HL-60 (cell line): ENCODE measurements around the gene PHC2.

Source experiments
- TF ChIP-seq, protein P1 (sequence below): IDR thresholded peaks from one replicate; pipeline ENCODE4 v1.5.1; 2011; ENCODE audit warnings: low read length, control low read depth, inconsistent platforms; ENCODE audit not compliant: insufficient read depth
- TF ChIP-seq, protein P2 (sequence below): IDR thresholded peaks from 2 replicates; pipeline ENCODE4 v1.6.1; 2012; ENCODE audit warnings: low read depth; ENCODE audit not compliant: insufficient replicate concordance

DNA sequence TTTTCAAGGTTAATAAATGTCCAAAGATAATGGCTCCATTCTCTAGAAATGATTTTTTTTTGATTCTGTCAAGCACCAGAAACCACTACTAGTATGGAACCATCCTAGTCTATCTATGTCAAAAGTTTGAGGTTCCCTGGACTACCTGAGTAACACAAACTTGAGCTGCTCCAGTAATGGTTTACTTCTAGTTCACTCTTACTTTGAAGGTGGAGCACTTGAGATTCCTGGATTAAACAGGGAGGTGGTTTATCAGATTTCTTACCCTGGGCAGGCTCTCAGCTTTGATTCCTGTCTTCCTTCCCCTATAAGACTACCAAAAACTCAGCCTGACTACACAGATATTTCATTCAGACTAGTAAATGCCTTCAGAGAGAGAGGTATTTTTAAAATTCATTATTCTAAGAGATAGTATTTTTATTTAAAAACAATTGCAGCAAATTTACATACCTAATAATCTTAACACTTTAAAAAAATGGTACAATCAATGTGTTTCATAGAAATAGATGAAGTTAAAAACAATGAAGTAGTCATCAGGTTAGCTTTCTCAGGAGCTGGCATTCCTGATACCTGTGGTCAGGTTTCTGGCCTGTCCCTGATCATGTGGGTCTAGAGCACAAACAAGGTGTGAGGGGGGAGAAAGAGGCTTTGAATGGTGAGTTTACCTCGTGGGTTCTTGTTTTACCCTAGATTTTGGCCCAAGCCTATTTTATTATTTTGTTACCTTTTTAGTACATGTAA is 23.4 kb downstream of the PHC2 start:
- TF ChIP-seq, protein P1, sequence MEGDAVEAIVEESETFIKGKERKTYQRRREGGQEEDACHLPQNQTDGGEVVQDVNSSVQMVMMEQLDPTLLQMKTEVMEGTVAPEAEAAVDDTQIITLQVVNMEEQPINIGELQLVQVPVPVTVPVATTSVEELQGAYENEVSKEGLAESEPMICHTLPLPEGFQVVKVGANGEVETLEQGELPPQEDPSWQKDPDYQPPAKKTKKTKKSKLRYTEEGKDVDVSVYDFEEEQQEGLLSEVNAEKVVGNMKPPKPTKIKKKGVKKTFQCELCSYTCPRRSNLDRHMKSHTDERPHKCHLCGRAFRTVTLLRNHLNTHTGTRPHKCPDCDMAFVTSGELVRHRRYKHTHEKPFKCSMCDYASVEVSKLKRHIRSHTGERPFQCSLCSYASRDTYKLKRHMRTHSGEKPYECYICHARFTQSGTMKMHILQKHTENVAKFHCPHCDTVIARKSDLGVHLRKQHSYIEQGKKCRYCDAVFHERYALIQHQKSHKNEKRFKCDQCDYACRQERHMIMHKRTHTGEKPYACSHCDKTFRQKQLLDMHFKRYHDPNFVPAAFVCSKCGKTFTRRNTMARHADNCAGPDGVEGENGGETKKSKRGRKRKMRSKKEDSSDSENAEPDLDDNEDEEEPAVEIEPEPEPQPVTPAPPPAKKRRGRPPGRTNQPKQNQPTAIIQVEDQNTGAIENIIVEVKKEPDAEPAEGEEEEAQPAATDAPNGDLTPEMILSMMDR = no peak
- TF ChIP-seq, protein P2, sequence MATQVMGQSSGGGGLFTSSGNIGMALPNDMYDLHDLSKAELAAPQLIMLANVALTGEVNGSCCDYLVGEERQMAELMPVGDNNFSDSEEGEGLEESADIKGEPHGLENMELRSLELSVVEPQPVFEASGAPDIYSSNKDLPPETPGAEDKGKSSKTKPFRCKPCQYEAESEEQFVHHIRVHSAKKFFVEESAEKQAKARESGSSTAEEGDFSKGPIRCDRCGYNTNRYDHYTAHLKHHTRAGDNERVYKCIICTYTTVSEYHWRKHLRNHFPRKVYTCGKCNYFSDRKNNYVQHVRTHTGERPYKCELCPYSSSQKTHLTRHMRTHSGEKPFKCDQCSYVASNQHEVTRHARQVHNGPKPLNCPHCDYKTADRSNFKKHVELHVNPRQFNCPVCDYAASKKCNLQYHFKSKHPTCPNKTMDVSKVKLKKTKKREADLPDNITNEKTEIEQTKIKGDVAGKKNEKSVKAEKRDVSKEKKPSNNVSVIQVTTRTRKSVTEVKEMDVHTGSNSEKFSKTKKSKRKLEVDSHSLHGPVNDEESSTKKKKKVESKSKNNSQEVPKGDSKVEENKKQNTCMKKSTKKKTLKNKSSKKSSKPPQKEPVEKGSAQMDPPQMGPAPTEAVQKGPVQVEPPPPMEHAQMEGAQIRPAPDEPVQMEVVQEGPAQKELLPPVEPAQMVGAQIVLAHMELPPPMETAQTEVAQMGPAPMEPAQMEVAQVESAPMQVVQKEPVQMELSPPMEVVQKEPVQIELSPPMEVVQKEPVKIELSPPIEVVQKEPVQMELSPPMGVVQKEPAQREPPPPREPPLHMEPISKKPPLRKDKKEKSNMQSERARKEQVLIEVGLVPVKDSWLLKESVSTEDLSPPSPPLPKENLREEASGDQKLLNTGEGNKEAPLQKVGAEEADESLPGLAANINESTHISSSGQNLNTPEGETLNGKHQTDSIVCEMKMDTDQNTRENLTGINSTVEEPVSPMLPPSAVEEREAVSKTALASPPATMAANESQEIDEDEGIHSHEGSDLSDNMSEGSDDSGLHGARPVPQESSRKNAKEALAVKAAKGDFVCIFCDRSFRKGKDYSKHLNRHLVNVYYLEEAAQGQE = no peak
